ENCODE results near the gene ATP11A.

The ATP11A gene

DNA sequence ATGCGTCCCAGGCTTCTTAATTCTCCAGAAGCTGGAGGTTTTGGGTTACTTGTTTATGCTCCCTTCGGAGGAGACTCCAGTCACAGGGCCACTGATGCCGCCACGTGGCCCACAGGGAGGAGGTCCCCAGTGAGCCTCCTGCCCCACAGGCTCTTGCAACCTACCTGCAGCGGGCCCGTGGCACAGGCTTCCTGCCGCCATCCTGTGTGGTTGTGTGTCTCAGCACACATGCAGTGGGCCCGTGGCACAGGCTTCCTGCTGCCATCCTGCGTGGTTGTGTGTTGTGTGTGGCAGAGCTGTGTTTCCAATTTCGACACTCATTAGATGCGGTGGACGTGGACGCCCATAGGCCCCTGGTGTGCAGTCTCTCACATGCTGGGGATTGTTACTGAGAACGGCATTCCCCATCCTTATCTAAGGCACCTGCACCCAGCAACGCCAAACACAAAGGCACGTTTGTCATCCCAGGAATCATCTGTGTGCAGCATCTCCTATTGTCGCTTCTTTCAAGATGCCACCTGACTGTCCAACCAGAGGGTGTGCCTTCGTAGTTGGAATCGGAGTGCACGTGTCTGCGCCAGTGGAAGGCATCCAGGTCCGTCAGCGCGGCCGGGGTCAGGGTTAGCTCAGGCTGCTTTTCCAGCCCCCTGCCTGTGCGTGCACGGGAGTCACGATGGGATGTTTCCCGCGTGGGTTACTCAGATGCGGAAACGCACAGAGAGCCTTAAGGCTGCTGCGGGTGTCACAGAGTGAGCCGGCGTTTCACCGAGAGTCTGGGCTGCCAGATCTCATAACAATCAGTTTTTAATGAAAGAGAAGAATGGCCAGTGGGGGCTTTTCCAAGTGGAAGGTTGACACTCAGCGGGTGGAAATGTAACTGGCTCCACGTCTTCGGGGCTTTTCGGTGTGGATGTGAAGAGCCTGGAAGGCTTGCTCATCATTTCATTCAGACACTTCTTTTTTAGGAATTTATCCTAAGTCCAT is 119.8 kb downstream of the ATP11A start:
- no peaks in the 10 kb centered on the region for H3K9me3 ChIP-seq (ENCODE audit: control insufficient read depth, insufficient read depth, low read length)
- H3K4me1 ChIP-seq (ENCODE audit: control insufficient read depth, insufficient read depth, low read length) = no peaks in the 10 kb centered on the region
- no peaks in the 10 kb centered on the region for H3K27me3 ChIP-seq (ENCODE audit: control insufficient read depth, insufficient read depth, low read length)
- H3K27ac ChIP-seq (ENCODE audit: low read depth, low read length) = no peak overlapping the region
- peaks cover 43% of the 10 kb centered on the region for H3K36me3 ChIP-seq (ENCODE audit: control insufficient read depth, insufficient read depth, low read length)
- H3K4me3 ChIP-seq (ENCODE audit: low read depth, low read length) = no peak overlapping the region
- H3K9ac ChIP-seq (ENCODE audit: low read depth, low read length) = no peak overlapping the region

DNA sequence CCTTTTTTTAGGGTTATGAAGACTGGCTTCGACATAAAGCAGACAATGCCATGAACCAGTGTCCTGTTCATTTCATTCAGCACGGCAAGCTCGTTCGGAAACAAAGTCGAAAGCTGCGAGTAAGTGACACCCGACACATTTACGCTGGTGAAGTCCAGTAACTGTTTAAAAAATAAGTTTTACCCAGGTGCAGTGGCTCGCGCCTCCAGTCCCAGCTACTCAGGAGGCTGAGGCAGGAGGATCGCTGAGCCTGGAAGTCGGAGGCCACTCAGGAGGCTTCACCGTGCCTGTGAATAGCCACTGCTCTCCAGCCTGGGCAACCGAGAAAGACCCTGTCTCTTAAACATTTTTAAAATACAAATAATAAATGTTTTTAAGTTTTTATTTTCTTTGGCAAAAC is 120.8 kb downstream of the ATP11A start:
- no peak overlapping the region for H3K27ac ChIP-seq (ENCODE audit: low read depth, low read length)
- H3K27me3 ChIP-seq (ENCODE audit: control insufficient read depth, insufficient read depth, low read length) = no peaks in the 10 kb centered on the region
- H3K9me3 ChIP-seq (ENCODE audit: control insufficient read depth, insufficient read depth, low read length) = no peaks in the 10 kb centered on the region
- H3K36me3 ChIP-seq (ENCODE audit: control insufficient read depth, insufficient read depth, low read length) = peaks cover 53% of the 10 kb centered on the region
- no peak overlapping the region for H3K9ac ChIP-seq (ENCODE audit: low read depth, low read length)
- H3K4me3 ChIP-seq (ENCODE audit: low read depth, low read length) = no peak overlapping the region
- no peaks in the 10 kb centered on the region for H3K4me1 ChIP-seq (ENCODE audit: control insufficient read depth, insufficient read depth, low read length)

- Histone ChIP-seq H3K4me3 (ENCODE audit: low read depth, low read length) (no peak overlapping the region), H3K9ac (ENCODE audit: low read depth, low read length) (no peak overlapping the region), H3K36me3 (ENCODE audit: control insufficient read depth, insufficient read depth, low read length) (peaks cover 63% of the 10 kb centered on the region), H3K27me3 (ENCODE audit: control insufficient read depth, insufficient read depth, low read length) (no peaks in the 10 kb centered on the region), H3K9me3 (ENCODE audit: control insufficient read depth, insufficient read depth, low read length) (peaks cover 5% of the 10 kb centered on the region), H3K4me1 (ENCODE audit: control insufficient read depth, insufficient read depth, low read length) (no peaks in the 10 kb centered on the region), H3K27ac (ENCODE audit: low read depth, low read length) (no peak overlapping the region)
Measured at GRCh38 chr13:112812306-112813055, 122.6 kb downstream of the ATP11A start.

DNA sequence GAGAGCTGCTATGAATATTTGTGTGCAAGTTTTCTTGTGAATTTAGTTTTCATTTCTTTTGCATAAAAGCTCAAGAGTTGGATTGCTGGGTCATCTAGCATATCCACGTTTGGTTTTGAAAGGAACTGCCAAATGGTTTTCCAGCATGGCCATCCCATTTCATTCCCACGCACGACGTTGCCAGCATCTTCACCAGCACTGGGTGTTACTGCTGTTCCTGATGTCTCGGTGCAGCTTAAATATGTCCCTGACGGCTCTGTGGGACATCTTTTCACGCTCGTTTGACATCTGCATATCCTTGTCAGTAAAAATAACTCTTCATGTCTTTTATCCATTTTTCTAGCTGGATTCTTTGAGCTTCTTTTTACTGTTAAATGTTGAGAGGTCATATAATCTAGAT is 123.7 kb downstream of the ATP11A start:
- H3K9me3 ChIP-seq (ENCODE audit: control insufficient read depth, insufficient read depth, low read length) = peaks cover 10% of the 10 kb centered on the region
- H3K27ac ChIP-seq (ENCODE audit: low read depth, low read length) = no peak overlapping the region
- no peak overlapping the region for H3K9ac ChIP-seq (ENCODE audit: low read depth, low read length)
- H3K4me1 ChIP-seq (ENCODE audit: control insufficient read depth, insufficient read depth, low read length) = no peaks in the 10 kb centered on the region
- peaks cover 74% of the 10 kb centered on the region for H3K36me3 ChIP-seq (ENCODE audit: control insufficient read depth, insufficient read depth, low read length)
- no peaks in the 10 kb centered on the region for H3K27me3 ChIP-seq (ENCODE audit: control insufficient read depth, insufficient read depth, low read length)
- no peak overlapping the region for H3K4me3 ChIP-seq (ENCODE audit: low read depth, low read length)

GRCh38 chr13:112814905-112815585 is 125.2 kb downstream of the ATP11A start:
- Histone ChIP-seq H3K9me3 (ENCODE audit: control insufficient read depth, insufficient read depth, low read length) (peaks cover 11% of the 10 kb centered on the region), H3K9ac (ENCODE audit: low read depth, low read length) (no peak overlapping the region), H3K27me3 (ENCODE audit: control insufficient read depth, insufficient read depth, low read length) (no peaks in the 10 kb centered on the region), H3K4me3 (ENCODE audit: low read depth, low read length) (no peak overlapping the region), H3K36me3 (ENCODE audit: control insufficient read depth, insufficient read depth, low read length) (peaks cover 77% of the 10 kb centered on the region), H3K27ac (ENCODE audit: low read depth, low read length) (no peak overlapping the region), H3K4me1 (ENCODE audit: control insufficient read depth, insufficient read depth, low read length) (no peaks in the 10 kb centered on the region)

DNA sequence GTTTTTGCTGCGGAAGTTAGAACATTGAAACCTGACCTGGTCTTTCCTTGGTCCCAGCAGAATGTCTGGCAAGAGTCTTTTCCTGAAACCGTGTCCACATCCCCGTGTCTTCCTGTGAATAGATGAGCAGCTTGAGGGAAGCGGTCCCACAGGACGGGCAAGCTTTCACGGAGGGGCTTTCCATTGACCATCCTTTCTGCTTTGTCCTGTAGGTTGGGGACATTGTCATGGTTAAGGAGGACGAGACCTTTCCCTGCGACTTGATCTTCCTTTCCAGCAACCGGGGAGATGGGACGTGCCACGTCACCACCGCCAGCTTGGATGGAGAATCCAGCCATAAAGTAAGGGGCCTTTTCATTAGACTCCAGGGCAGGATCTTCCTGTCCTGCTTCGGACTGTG is 126.0 kb downstream of the ATP11A start:
- Histone ChIP-seq H3K9ac (ENCODE audit: low read depth, low read length) (no peak overlapping the region), H3K4me3 (ENCODE audit: low read depth, low read length) (no peak overlapping the region), H3K9me3 (ENCODE audit: control insufficient read depth, insufficient read depth, low read length) (peaks cover 11% of the 10 kb centered on the region), H3K4me1 (ENCODE audit: control insufficient read depth, insufficient read depth, low read length) (no peaks in the 10 kb centered on the region), H3K27ac (ENCODE audit: low read depth, low read length) (no peak overlapping the region), H3K27me3 (ENCODE audit: control insufficient read depth, insufficient read depth, low read length) (no peaks in the 10 kb centered on the region), H3K36me3 (ENCODE audit: control insufficient read depth, insufficient read depth, low read length) (peaks cover 78% of the 10 kb centered on the region)

GRCh38 chr13:112818040-112818697 is 128.3 kb downstream of the ATP11A start:
- Histone ChIP-seq H3K27ac (ENCODE audit: low read depth, low read length) (no peak overlapping the region), H3K36me3 (ENCODE audit: control insufficient read depth, insufficient read depth, low read length) (peaks cover 77% of the 10 kb centered on the region), H3K9me3 (ENCODE audit: control insufficient read depth, insufficient read depth, low read length) (peaks cover 11% of the 10 kb centered on the region), H3K27me3 (ENCODE audit: control insufficient read depth, insufficient read depth, low read length) (no peaks in the 10 kb centered on the region), H3K9ac (ENCODE audit: low read depth, low read length) (no peak overlapping the region), H3K4me3 (ENCODE audit: low read depth, low read length) (no peak overlapping the region), H3K4me1 (ENCODE audit: control insufficient read depth, insufficient read depth, low read length) (no peaks in the 10 kb centered on the region)

DNA sequence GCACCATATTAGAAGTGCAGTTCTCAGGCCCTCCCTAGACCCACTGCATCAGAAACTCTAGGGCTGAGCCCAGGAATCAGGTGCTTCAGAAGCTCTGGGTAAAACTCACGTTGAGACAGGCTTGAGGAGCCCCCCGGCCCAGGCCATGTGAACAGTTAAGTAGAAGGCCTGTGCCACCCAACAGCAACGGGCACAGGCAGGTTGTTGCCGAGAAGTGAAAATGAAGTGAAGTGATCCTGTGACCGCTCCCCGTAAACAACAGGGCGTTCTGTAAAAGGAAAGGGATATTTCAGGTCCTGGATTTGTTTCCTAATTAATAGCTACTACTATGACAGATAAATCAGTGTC is 128.8 kb downstream of the ATP11A start:
- no peaks in the 10 kb centered on the region for H3K27me3 ChIP-seq (ENCODE audit: control insufficient read depth, insufficient read depth, low read length)
- no peak overlapping the region for H3K4me3 ChIP-seq (ENCODE audit: low read depth, low read length)
- H3K36me3 ChIP-seq (ENCODE audit: control insufficient read depth, insufficient read depth, low read length) = peaks cover 82% of the 10 kb centered on the region
- H3K4me1 ChIP-seq (ENCODE audit: control insufficient read depth, insufficient read depth, low read length) = no peaks in the 10 kb centered on the region
- no peak overlapping the region for H3K9ac ChIP-seq (ENCODE audit: low read depth, low read length)
- H3K9me3 ChIP-seq (ENCODE audit: control insufficient read depth, insufficient read depth, low read length) = peaks cover 11% of the 10 kb centered on the region
- no peak overlapping the region for H3K27ac ChIP-seq (ENCODE audit: low read depth, low read length)

DNA sequence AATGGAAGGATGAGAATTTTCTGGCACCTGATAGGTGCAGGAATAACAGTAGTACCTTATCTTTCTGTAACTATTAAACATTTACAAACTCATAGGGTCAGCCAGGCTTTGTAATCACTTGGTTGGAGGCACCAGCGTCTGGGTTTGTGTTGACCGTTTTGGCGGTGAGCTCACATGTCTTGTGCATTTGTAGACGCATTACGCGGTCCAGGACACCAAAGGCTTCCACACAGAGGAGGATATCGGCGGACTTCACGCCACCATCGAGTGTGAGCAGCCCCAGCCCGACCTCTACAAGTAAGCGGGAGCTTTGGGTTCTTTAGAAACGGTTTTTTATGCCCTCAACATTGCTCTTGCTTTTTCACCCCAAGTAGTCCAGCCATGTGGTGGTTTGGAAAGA is 129.3 kb downstream of the ATP11A start:
- no peak overlapping the region for H3K27ac ChIP-seq (ENCODE audit: low read depth, low read length)
- H3K4me3 ChIP-seq (ENCODE audit: low read depth, low read length) = no peak overlapping the region
- no peaks in the 10 kb centered on the region for H3K27me3 ChIP-seq (ENCODE audit: control insufficient read depth, insufficient read depth, low read length)
- H3K4me1 ChIP-seq (ENCODE audit: control insufficient read depth, insufficient read depth, low read length) = no peaks in the 10 kb centered on the region
- H3K9ac ChIP-seq (ENCODE audit: low read depth, low read length) = no peak overlapping the region
- H3K9me3 ChIP-seq (ENCODE audit: control insufficient read depth, insufficient read depth, low read length) = peaks cover 11% of the 10 kb centered on the region
- peaks cover 87% of the 10 kb centered on the region for H3K36me3 ChIP-seq (ENCODE audit: control insufficient read depth, insufficient read depth, low read length)

DNA sequence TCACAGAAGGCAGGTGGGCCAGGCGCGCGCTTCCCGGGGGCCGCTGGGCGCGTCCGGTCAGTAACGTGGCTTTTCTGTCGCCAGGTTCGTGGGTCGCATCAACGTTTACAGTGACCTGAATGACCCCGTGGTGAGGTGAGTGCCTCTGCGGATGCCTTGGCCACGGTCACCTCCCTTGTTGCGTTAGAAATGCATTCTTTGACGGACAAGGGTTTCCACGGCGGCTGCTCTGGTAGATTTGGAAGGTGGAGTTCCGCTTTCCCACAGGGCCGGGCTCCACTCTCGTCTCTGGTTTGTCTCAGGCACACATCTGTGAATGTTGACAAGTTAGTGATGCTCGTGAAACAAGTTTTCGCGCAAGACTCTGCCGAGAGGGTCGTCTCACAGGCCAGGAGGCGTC is 130.0 kb downstream of the ATP11A start:
- H3K27ac ChIP-seq (ENCODE audit: low read depth, low read length) = no peak overlapping the region
- peaks cover 89% of the 10 kb centered on the region for H3K36me3 ChIP-seq (ENCODE audit: control insufficient read depth, insufficient read depth, low read length)
- peaks cover 11% of the 10 kb centered on the region for H3K9me3 ChIP-seq (ENCODE audit: control insufficient read depth, insufficient read depth, low read length)
- no peak overlapping the region for H3K4me3 ChIP-seq (ENCODE audit: low read depth, low read length)
- H3K27me3 ChIP-seq (ENCODE audit: control insufficient read depth, insufficient read depth, low read length) = no peaks in the 10 kb centered on the region
- H3K9ac ChIP-seq (ENCODE audit: low read depth, low read length) = no peak overlapping the region
- H3K4me1 ChIP-seq (ENCODE audit: control insufficient read depth, insufficient read depth, low read length) = no peaks in the 10 kb centered on the region
